Epithelial cell of proximal tubule (primary cell): ENCODE data around the gene SH3RF1. TPM values are rescaled to one million over a fixed set of nuclear protein-coding genes. Genes with fewer than 3 reads are reported as not detected.

ENCODE experiments used
- DNase-seq: peaks from one replicate; pipeline ENCODE4 v3.0.0-alpha.2; 2011; ENCODE audit warnings: low read depth
- H3K4me3 ChIP-seq: 2 replicates; pipeline ENCODE4 v1.5.1; 2011; ENCODE audit warnings: low read depth, mild to moderate bottlenecking, low read length
- CTCF ChIP-seq: conservative IDR thresholded peaks from 2 replicates; pipeline ENCODE4 v1.5.1; 2012; ENCODE audit warnings: low read depth, mild to moderate bottlenecking, low read length
- total RNA-seq: library from RNA; depleted of rRNA; stranded (reverse); fragments of >200 nt; gene quantifications from 2 replicates; pipeline ENCODE4 v1.2.3, GENCODE V29; 2015

Gene SH3RF1
- total RNA-seq, 1 donor from 2014 or later = 25.8 TPM

GRCh38 chr4:169139021-169139420 is 131.7 kb downstream of the SH3RF1 start:
- H3K4me3 ChIP-seq = no peak overlapping the region

GRCh38 chr4:169137558-169137920 is 133.2 kb downstream of the SH3RF1 start:
- DNase-seq = no peak
- TF ChIP-seq CTCF = no peak
- H3K4me3 ChIP-seq = no peak overlapping the region

More at GRCh38 chr4:169139021-169139420, 131.7 kb downstream of the SH3RF1 start:
- TF ChIP-seq CTCF = no peak
- no peak for DNase-seq

- H3K4me3 ChIP-seq = no peak overlapping the region
- no peak for TF ChIP-seq CTCF
- DNase-seq = no peak
These were observed 133.8 kb downstream of the SH3RF1 start for GRCh38 chr4:169136796-169137557.

GRCh38 chr4:169136330-169136729 is 134.4 kb downstream of the SH3RF1 start:
- no peak overlapping the region for H3K4me3 ChIP-seq
- TF ChIP-seq CTCF = no peak
- DNase-seq = no peak

- no peak overlapping the region for H3K4me3 ChIP-seq
- TF ChIP-seq CTCF = no peak
- no peak for DNase-seq
These were observed 135.0 kb downstream of the SH3RF1 start for GRCh38 chr4:169135776-169136175.

GRCh38 chr4:169133932-169134331 is 136.8 kb downstream of the SH3RF1 start:
- TF ChIP-seq CTCF = no peak
- H3K4me3 ChIP-seq = no peak overlapping the region
- no peak for DNase-seq
